Endometrial microvascular endothelial cells (primary cell): ENCODE measurements around the gene C5orf63. TPM values are rescaled to one million over a fixed set of nuclear protein-coding genes. Genes with fewer than 3 reads are reported as not detected.
"Not testable (repeated sequence)": the region's sequence is repeated elsewhere in the genome, so short reads cannot be mapped to it uniquely, and the experiment has no call there.

Source experiments
- in situ Hi-C: cut with HindIII; loops from 2 replicates; pipeline ENCODE4 v1.10.0; 2017; ENCODE audit warnings: low sequenced_read_pairs, low pct_unique_long_range_greater_than_20kb; ENCODE audit errors: inconsistent ontology term
- total RNA-seq: library from RNA; depleted of rRNA; stranded (reverse); fragments of >200 nt; gene quantifications from one replicate; pipeline ENCODE4 v1.2.3, GENCODE V29; 2015; ENCODE audit errors: inconsistent ontology term

Gene C5orf63
- total RNA-seq, 1 donor from 2014 or later, result 1.0 TPM

- in situ Hi-C loops, result no loop called here
Observed at GRCh38 chr5:127013407-127013806, 59.9 kb downstream of the C5orf63 start.

DNA sequence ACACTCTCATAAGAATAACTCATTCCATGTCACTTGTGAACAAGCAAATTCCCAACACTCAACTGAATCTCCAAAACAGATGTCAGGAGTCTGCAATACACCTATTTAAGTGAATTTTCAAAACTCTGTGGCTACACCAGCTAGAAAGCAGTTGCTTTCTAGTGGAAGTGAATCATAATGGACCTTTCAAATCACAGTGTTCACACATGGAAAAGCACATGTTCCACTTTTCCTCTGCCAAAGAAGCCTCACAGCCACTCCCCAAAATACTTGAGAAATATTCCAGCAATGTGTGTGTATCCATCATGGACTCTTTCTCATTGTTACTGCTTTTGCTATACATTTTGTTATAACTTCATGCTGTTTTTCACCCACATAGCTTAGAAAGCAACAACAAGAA, 60.4 kb downstream of the C5orf63 start:
- in situ Hi-C loops, result no loop called here

DNA sequence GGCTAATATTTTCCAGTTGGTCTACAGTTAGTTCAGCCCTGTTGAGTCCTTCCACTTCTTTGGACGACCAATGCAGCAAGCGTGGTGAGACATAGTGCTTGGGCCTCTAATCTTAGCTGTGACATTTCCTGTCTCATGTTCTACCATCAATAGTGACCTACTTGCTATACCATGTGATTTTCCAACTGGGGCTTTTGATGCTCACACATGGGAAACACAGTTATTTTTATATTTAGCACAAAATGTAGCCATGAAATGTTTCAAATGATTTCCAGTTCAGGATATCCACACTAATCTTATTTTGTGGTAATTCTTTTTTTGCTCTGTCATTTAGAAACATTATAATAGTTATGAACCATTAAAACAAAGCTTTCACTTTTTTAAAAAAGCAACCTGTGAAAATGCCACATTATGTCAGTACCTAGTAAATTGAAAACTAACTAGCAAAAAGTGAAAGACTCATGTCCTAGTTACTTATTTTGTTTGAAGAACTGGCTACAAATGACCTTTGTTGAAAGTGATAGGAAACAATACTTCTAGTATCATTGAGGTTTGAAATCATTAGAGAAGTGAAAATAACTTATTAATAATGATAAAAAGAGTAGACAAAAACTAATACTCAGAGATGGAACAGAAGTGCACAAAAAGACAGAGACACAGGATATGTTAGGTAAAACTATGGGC, 61.2 kb downstream of the C5orf63 start:
- in situ Hi-C loops, result no loop called here

DNA sequence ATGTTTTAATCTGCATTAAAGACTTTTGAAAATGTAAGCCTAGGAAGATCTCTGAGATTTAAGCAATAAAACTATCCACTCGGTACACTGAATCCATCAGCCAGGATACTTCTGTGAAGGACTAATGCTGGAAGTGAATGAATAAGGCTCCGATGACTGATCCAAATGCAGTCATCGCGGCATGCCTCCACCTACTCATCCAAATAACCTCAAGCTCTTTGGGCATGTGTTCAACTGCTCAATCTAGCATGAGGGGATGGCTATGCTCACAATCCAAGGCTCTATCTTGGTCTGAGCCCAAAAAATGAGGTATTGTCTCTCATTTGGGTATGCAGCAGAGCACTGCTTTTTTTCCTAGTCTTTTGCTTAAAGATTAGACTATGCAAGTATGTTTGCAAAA, 62.1 kb downstream of the C5orf63 start:
- in situ Hi-C loops, result no loop called here

DNA sequence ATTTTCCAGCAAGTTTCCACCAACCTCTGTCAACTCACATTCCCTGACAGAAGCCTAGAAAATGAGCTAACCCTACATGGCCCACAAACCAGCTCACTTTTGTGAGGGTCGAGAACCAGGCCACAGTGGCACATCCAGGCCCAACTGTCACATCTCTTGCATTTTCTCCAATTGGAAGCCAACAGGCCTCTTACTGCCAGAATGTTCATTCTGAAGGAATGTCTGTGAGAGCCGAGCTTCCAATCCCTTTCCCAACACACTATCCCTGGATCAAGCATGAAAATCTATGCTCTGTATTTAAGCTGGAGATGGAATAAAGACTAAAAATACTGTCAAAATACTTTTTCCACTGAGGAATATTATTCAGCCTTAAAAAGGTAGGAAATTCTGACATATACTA, 62.9 kb downstream of the C5orf63 start:
- in situ Hi-C loops, result no loop called here

- in situ Hi-C loops, result no loop called here
Observed at GRCh38 chr5:127009784-127010183, 63.5 kb downstream of the C5orf63 start.

DNA sequence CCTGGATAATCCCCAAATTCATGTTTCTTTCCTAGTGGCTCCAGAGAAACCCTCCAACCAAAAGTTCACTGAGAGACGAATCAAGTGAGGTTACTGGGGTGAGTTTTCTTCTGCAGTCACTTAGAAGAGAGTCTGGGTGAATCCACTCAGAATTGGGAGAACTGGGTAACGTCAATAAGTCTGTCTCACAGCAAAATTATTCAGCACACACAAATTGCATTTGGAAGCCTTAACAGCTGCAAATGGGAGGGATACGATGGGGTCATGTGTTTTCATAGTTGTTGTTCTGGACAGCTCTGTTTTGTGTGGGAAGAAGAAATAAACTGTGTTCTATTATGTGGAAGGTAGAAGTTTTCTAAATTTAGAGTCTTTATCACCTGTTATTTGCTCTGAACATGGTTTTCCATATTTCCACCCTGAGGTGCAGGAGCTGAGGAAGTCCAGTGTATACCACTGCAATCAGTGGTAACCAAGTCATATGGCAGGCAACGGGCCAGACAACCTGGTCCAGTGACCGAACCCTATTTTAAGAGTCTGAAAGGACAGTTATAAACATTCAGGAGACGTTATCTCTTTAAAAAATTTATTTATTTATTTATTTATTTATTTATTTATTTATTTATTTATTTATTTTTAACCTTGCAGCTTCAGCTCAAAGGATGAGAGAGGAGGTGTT, 64.9 kb downstream of the C5orf63 start:
- in situ Hi-C loops, result no loop called here

GRCh38 chr5:127007522-127007921, 65.8 kb downstream of the C5orf63 start:
- in situ Hi-C loops, result no loop called here

DNA sequence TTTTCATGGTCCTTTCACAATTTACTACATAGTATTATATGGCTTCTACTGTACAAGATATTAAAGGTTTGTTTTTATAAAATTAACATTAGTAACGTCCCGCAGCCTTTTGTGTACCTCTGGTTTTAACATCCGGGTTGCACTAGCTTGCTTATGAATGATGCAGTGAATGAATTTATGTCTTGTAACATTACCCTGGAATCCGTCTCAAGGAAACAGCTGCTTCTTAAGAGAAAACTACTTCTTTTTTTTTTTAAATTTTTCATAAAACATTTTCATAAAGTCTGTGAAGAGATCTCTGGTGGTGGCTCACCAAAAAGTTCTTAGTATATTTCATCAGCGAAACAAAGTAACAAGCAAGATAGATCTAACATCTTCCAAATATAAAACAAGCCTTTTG, 66.6 kb downstream of the C5orf63 start:
- in situ Hi-C loops, result no loop called here

DNA sequence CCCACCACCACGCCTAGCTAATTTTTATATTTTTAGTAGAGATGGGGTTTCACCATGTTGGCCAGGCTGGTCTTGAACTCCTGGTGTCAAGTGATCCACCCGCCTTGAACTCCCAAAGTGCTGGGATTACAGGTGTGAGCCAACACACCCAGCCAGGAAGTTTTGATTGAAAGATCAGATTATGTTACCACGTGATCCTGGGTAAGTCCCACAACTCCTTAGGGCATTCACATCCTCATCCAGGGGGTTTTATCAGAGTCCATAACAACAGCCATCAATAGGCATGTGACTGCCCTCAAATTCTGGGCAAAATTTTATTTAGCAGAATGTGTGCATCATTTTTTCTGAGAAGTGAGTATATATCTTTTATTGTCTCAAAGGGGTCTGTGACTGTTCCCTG, 68.0 kb downstream of the C5orf63 start:
- in situ Hi-C loops, result not testable (repeated sequence)

- in situ Hi-C loops, result no loop called here
Observed at GRCh38 chr5:127004721-127005120, 68.6 kb downstream of the C5orf63 start.

DNA sequence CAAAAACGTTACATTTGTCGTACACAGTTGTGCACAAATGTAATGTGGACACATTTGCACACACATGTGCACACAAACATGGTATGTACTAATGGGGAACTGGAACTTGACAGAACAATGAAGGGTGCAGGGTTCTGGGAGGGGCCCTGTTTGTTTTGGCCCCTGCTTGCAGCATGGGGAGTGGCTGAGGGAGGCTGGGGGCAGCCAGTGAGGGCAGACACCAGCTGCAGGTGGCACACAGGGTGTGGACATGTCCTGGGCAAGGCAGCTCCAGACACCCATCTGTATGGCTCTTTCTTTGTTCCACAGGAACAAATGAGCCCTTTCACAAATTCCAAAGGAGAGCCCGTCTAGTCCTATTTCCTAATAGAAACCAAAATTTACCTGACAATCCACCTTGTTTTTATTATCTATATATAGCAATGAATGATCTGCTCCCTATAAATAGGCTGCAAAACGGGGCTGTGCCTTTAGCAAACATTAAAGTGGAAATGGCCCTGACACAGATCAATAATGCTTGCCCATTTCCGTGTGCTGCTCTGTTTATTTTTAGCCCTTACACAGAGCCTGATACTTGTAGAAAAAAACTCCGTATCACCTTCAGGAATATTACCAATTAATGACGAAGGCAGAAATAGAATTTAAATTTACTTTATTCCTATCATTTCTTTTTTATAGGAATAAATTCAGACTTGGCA, 69.4 kb downstream of the C5orf63 start:
- in situ Hi-C loops, result no loop called here

DNA sequence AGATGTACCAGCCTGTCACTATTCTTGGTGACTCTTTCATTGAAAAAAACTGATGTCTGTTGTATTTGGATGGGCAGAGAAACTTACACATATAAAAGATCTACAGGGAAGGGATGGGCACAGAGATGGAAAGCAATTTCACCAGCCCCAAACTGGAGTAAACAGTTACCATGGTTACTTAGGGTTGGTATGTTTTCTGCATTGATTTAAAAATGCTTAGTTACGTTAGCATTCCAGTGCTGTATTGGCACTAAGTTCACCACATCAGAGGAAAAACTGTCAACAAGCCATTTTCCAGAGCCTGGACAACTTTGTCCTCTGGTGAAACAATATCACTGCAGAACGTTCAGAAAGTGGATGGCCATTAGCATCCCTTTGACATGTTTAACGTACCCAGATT, 70.9 kb downstream of the C5orf63 start:
- in situ Hi-C loops, result no loop called here

GRCh38 chr5:127001621-127002296, 71.5 kb downstream of the C5orf63 start:
- in situ Hi-C loops, result no loop called here

Other genes with a start within 250 kb of the C5orf63 start
- 26.5 TPM for gene MARCHF3, start 42.9 kb downstream of the C5orf63 start, total RNA-seq
- not detected for gene MEGF10, start 217.3 kb upstream of the C5orf63 start, total RNA-seq